ENCODE measurements around the gene STXBP2.

- no peak for TF ChIP-seq CTCF (IDR thresholded peaks at IDR 0.05)
- TF ChIP-seq POLR2A (IDR thresholded peaks at IDR 0.05) = no peak
Measured at GRCh38 chr19:7603919-7604318, 33.0 kb upstream of the STXBP2 start.
